Nucleus accumbens (tissue), 56 donors: ENCODE measurements around the gene ADAMTSL2.

Experiments used
- DNase-seq, 56 donors: peaks; one replicate each; lab custom pipeline; 2025; lab: John Stamatoyannopoulos, UW

ADAMTSL2 gene

GRCh38 chr9:133599470-133600173 lies 65.1 kb downstream of the ADAMTSL2 start:
- no peak for DNase-seq

DNA sequence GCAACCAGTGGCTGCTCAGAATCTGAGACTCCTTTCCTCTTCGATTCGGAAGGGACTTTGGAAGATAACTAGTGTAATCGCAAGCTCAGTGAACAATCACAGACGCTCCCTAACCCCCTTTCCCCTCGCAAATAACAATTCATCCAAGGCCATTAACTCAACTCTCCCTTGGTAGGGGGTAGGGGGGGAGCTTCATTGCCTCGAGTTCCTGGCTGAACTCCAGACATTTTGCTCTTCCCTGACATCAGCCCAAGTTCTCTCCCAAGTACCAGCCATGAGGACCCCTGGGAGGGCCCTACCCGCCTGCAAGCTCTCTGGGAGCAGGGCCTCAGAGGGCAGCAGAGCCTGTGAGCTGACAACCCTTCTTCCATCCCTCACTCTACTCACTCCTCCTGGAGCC lies 66.2 kb downstream of the ADAMTSL2 start:
- no peak for DNase-seq

- DNase-seq = no peak
Observed at GRCh38 chr9:133601746-133602145, 67.2 kb downstream of the ADAMTSL2 start.

DNA sequence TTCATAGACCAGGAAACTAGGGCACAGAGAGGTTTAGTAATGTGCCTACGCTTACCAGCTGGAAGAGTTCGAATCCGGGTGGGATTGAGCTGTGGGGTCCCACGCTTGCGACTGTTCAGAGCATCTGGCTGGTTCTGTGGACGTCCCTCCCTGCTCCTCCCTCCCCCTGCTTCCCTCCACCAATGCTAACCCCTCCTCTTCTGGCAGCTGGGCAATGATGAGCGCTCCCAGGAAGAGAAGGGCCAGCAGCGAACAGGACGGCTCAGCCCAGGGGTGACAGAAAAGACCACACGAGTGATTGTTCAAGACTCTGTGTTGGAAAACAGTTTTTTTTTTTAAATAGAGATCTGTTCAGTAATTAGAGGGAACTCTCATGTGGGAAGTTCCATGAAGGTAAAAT lies 67.8 kb downstream of the ADAMTSL2 start:
- no peak for DNase-seq

- DNase-seq = no peak
Observed at GRCh38 chr9:133603135-133603927, 68.8 kb downstream of the ADAMTSL2 start.

DNA sequence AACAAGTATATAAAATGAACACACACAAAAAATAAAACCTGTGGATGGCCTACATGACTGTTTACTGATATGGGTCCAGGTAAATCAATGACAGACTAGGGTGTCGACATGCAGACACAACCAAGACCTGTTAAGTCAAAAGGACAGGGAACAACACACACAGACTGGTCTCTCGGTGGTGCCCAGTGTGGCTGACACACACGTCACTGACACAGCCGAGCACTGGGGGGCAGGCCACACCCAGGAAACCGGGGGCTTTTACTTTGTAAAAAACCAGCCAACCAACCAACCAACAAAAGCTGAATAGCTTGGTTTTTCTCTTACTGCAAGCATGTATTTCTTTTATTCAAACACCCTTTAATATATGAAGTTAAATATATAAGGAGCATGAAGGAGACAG lies 69.7 kb downstream of the ADAMTSL2 start:
- no peak for DNase-seq

DNA sequence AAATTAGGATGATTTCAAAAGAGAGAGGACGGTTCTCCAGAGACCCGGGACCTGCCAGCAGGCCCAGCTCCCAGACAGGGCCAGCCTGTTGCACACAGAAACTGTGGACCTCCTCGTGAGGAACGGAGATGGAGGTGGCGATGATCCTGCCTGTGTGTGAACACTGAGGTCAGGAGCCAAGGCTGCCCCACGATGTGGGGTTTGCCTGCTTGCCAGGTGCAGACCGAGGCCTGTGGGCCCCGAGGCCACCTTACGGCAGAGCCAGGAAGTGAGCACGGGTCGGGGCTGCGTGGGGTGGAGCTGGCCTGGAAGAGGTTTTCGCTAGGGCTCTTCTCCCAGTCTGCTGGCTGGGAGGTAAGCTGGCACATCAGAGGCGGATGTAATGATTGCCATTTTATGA lies 70.4 kb downstream of the ADAMTSL2 start:
- DNase-seq = no peak

GRCh38 chr9:133605446-133605845 lies 70.9 kb downstream of the ADAMTSL2 start:
- DNase-seq = no peak

GRCh38 chr9:133605856-133606707 lies 71.6 kb downstream of the ADAMTSL2 start:
- no peak for DNase-seq

DNA sequence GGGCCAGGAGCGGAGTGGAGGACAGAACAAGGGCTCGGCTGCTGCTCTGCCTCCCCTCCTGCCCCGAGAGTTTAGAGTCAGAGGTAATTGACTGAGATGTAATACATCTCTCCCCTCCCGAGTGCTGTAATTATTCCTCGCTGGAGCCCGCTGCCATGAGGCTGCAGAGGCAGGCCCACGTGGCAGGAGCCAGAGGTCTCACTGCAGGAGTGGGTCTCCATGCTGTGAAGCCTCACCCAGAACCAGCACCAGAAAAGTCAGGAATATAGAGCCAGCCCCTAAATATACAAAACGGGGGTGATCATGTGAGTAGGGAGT lies 72.2 kb downstream of the ADAMTSL2 start:
- DNase-seq = no peak

- DNase-seq = no peak
Observed at GRCh38 chr9:133607381-133607780, 72.9 kb downstream of the ADAMTSL2 start.

GRCh38 chr9:133607976-133608375 lies 73.5 kb downstream of the ADAMTSL2 start:
- DNase-seq = no peak

GRCh38 chr9:133608382-133608781 lies 73.9 kb downstream of the ADAMTSL2 start:
- no peak for DNase-seq

- no peak for DNase-seq
Observed at GRCh38 chr9:133608889-133609288, 74.4 kb downstream of the ADAMTSL2 start.

- peak in 38 of 56 donors; percentile 10 to 67 (median 26) for DNase-seq
Observed at GRCh38 chr9:133609311-133610098, 75.0 kb downstream of the ADAMTSL2 start, which contains the start of gene FAM163B. Gene FAM163B (minus strand): TSS chr9:133609389. CDS start chr9:133580223, 29,166 bp downstream.

DNA sequence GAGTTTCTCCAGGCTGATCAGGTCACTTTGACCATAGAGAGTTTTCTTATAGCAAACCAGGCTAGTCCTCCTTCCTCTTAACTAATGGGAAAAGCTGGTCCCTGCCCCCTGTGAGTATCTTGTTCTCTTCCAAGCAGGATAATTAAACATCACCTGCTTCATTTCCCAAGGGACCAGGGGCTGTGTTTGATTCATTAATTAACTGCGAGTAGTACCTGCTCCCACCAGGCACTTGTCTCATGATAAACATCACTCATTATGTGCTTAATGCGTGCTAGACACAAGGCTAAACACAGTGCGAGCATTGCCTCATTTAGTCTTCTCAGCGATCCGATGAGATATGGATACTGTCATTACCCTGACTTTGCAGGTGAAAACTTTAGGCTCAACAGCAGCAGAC lies 76.3 kb downstream of the ADAMTSL2 start:
- DNase-seq = no peak

- DNase-seq = no peak
Observed at GRCh38 chr9:133612051-133612450, 77.5 kb downstream of the ADAMTSL2 start.

DNA sequence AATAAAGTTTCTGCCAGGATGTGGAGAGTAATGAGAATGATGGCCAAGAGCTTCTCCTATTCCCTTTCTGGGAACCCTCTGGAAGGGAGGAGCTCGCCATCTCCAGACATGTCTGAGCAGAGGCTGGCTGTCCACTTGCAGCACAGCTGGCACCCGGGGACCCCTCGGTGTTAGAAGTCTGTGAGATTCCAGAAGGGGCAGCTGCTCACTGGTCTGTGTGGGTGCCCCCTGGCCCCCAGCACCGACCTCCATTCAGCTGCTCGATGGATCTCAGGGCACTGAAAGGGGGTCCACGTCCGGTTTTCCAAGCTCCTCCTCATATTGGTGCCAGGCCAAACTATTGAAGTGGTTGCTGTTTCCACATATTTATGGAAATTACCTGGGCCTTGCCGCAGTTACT lies 78.3 kb downstream of the ADAMTSL2 start:
- no peak for DNase-seq

DNA sequence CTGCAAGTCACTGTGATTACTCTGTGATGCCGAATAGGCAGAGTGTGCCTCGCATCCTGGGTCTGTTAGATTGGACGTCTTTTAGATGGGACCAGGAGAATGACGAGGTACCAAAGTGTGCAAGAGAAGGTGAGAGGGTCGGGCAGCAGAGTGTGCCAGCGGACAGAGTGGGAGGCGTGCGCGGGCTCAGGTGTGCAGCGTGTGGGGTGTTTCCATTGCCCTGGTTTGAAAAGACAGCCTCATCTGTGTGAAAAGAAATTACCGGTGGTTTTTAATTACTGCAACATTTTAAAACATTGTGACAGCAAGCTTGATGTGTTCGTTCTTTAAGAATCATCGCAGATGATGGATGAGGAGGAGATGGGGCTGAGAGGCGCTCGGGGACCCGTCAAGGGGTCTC lies 78.9 kb downstream of the ADAMTSL2 start:
- no peak for DNase-seq

DNA sequence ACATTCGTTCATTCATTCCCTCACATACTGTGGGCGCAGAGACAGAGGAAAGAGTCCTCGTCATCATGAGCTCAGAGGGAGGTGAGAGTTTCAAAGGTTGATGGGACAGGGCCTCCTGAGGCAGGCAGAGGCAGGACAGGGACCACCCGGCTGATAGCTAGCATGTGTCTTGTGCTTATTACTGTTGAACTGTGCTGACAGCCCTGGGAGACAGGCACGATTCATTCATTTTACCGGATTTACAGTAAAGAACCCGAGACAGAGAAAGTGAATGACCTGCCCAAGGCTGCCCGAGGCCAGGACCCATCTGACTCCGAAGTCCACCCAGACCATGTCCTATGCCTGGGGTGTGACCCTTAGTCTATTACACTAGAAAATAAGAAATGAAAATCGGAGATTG lies 79.6 kb downstream of the ADAMTSL2 start:
- no peak for DNase-seq
